Measurements from ENCODE around the gene TINAG.

DNA sequence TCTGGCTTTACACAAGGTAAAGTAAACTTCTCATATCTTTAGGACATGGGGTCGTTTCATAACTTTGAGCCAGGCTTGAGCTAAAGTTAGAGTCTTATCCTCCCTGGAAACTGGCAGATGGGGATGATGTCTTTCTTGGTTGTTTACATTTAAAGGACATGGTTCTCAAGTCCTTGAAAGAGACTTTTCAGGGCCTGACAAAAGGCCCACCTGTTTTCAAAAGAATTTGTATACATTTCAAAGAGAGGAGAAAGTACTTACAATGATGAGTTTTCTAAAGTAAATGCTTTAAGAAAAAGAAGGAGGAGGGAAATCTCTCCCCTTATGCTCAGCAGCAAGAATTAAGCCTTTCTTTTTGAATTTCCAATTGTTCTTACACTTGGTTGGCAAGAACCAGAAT is 45.7 kb upstream of the TINAG start:
- TF ChIP-seq CTCF (IDR thresholded peaks at IDR 0.05; ENCODE audit: insufficient read depth, low read length) (no peak), POLR2AphosphoS5 (IDR thresholded peaks at IDR 0.05; ENCODE audit: low read depth) (no peak), GABPA (IDR thresholded peaks at IDR 0.05; ENCODE audit: low read depth) (no peak)
- TF ChIP-seq, protein P1, sequence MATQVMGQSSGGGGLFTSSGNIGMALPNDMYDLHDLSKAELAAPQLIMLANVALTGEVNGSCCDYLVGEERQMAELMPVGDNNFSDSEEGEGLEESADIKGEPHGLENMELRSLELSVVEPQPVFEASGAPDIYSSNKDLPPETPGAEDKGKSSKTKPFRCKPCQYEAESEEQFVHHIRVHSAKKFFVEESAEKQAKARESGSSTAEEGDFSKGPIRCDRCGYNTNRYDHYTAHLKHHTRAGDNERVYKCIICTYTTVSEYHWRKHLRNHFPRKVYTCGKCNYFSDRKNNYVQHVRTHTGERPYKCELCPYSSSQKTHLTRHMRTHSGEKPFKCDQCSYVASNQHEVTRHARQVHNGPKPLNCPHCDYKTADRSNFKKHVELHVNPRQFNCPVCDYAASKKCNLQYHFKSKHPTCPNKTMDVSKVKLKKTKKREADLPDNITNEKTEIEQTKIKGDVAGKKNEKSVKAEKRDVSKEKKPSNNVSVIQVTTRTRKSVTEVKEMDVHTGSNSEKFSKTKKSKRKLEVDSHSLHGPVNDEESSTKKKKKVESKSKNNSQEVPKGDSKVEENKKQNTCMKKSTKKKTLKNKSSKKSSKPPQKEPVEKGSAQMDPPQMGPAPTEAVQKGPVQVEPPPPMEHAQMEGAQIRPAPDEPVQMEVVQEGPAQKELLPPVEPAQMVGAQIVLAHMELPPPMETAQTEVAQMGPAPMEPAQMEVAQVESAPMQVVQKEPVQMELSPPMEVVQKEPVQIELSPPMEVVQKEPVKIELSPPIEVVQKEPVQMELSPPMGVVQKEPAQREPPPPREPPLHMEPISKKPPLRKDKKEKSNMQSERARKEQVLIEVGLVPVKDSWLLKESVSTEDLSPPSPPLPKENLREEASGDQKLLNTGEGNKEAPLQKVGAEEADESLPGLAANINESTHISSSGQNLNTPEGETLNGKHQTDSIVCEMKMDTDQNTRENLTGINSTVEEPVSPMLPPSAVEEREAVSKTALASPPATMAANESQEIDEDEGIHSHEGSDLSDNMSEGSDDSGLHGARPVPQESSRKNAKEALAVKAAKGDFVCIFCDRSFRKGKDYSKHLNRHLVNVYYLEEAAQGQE (IDR thresholded peaks at IDR 0.05; ENCODE audit: insufficient replicate concordance, low read depth): no peak
